Keratinocyte (primary cell): ENCODE measurements around the gene VSIG4. TPM values are rescaled to one million over a fixed set of nuclear protein-coding genes. Genes with fewer than 3 reads are reported as not detected.

Source experiments
- DNase-seq: peaks from one replicate; pipeline ENCODE4 v3.0.0-alpha.2; 2011; ENCODE audit warnings: low read depth, missing footprints, low spot score
- FAIRE-seq: peaks from 2 replicates; lab custom pipeline; 2011; peaks lifted over from hg19 to GRCh38; lab: Jason Lieb, UNC
- H2AFZ ChIP-seq: 2 replicates; pipeline ENCODE4 v1.6.0; 2012; ENCODE audit warnings: low read length, control low read depth, inconsistent platforms; ENCODE audit not compliant: control insufficient read depth
- H3K27ac ChIP-seq: 2 replicates; pipeline ENCODE4 v1.5.1; 2011; ENCODE audit warnings: low read length; ENCODE audit not compliant: control insufficient read depth, insufficient read depth
- H3K27me3 ChIP-seq: 3 replicates; pipeline ENCODE4 v1.6.0; 2011; ENCODE audit warnings: low read length; ENCODE audit not compliant: control insufficient read depth, insufficient read depth; ENCODE audit errors: extremely low read depth
- H3K36me3 ChIP-seq, 2 experiments: 2 replicates in 1 of 2; 3 replicates in 1 of 2; pipeline ENCODE4 v1.5.1; 2011; ENCODE audit warnings: low read length in 2 of 2, mild to moderate bottlenecking in 1 of 2; ENCODE audit not compliant: control insufficient read depth in 2 of 2, insufficient read depth in 2 of 2; ENCODE audit errors: extremely low read depth in 1 of 2
- H3K4me1 ChIP-seq: 3 replicates; pipeline ENCODE4 v1.5.1; 2011; ENCODE audit warnings: low read length; ENCODE audit not compliant: control insufficient read depth, insufficient read depth; ENCODE audit errors: extremely low read depth
- H3K4me2 ChIP-seq: 3 replicates; pipeline ENCODE4 v1.6.0; 2011; ENCODE audit warnings: low read depth, low read length; ENCODE audit not compliant: control insufficient read depth, insufficient read depth; ENCODE audit errors: extremely low read depth
- H3K4me3 ChIP-seq, 3 experiments: fragments of 200-600 bp in 1 of 3; sonication (generic) in 1 of 3; 2 replicates in 2 of 3; 3 replicates in 1 of 3; pipeline ENCODE4 v1.5.1; 2011 to 2016; ENCODE audit warnings: low read length in 3 of 3, mild to moderate bottlenecking in 3 of 3, control low read depth in 2 of 3, inconsistent platforms in 1 of 3, low read depth in 1 of 3, mixed read lengths in 1 of 3, mixed run types in 1 of 3, moderate library complexity in 1 of 3; ENCODE audit not compliant: control insufficient read depth in 2 of 3, insufficient read depth in 2 of 3; ENCODE audit errors: extremely low read depth in 1 of 3
- H3K79me2 ChIP-seq: 2 replicates; pipeline ENCODE4 v1.6.0; 2012; ENCODE audit warnings: low read length; ENCODE audit not compliant: control insufficient read depth, insufficient read depth
- H3K9ac ChIP-seq: 3 replicates; pipeline ENCODE4 v1.6.0; 2011; ENCODE audit warnings: low read length; ENCODE audit not compliant: control insufficient read depth, insufficient read depth; ENCODE audit errors: extremely low read depth
- H3K9me1 ChIP-seq: 3 replicates; pipeline ENCODE4 v1.6.0; 2011; ENCODE audit warnings: low read length; ENCODE audit not compliant: control insufficient read depth, insufficient read depth; ENCODE audit errors: extremely low read depth
- H3K9me3 ChIP-seq: 2 replicates; pipeline ENCODE4 v1.5.1; 2012; ENCODE audit warnings: low read depth, low read length; ENCODE audit not compliant: control insufficient read depth
- H4K20me1 ChIP-seq: 3 replicates; pipeline ENCODE4 v1.6.0; 2011; ENCODE audit warnings: low read length; ENCODE audit not compliant: control insufficient read depth, insufficient read depth; ENCODE audit errors: extremely low read depth
- EZH2 ChIP-seq: IDR thresholded peaks from one replicate; pipeline ENCODE4 v1.6.1; 2012; ENCODE audit warnings: inconsistent platforms, mild to moderate bottlenecking, low read length, moderate library complexity
- dilution Hi-C: fragments of 300-500 bp; cut with MboI; formaldehyde crosslinking; loops from one replicate; pipeline ENCODE4 v1.7.0; 2020; ENCODE audit warnings: low sequenced_read_pairs; ENCODE audit not compliant: extremely low pct_ligation_motif_present
- polyA plus RNA-seq, 5 experiments: library from polyadenylated mRNA; depleted of rRNA in 3 of 5; stranded (reverse) in 3 of 5; stranded (forward) in 1 of 5; unstranded in 1 of 5; fragments of >200 nt; gene quantifications; 1 replicate in 1 of 5; 2 replicates in 3 of 5; 3 replicates in 1 of 5; pipeline versions ENCODE4 v1.2.1 to v1.2.3, GENCODE V29; 2011 to 2012; ENCODE audit warnings: missing spikeins in 2 of 5, low read depth in 1 of 5, low replicate concordance in 1 of 5
- TF ChIP-seq, protein P1 (sequence below), 3 experiments: IDR thresholded peaks in 1 of 3; conservative IDR thresholded peaks in 1 of 3; optimal IDR thresholded peaks in 1 of 3; 2 replicates in 2 of 3; 3 replicates in 1 of 3; pipeline versions ENCODE3 to v1.5.1; 2011; ENCODE audit warnings: low read length in 3 of 3, mild to moderate bottlenecking in 3 of 3, moderate library complexity in 2 of 3, control low read depth in 1 of 3, inconsistent platforms in 1 of 3; ENCODE audit not compliant: insufficient read depth in 2 of 3; ENCODE audit errors: extremely low read depth in 1 of 3

The VSIG4 gene
- polyA plus RNA-seq, 1 donor (not counting 4 experiments of a cell fraction or from before 2014, with no cell fraction given): not detected

DNA sequence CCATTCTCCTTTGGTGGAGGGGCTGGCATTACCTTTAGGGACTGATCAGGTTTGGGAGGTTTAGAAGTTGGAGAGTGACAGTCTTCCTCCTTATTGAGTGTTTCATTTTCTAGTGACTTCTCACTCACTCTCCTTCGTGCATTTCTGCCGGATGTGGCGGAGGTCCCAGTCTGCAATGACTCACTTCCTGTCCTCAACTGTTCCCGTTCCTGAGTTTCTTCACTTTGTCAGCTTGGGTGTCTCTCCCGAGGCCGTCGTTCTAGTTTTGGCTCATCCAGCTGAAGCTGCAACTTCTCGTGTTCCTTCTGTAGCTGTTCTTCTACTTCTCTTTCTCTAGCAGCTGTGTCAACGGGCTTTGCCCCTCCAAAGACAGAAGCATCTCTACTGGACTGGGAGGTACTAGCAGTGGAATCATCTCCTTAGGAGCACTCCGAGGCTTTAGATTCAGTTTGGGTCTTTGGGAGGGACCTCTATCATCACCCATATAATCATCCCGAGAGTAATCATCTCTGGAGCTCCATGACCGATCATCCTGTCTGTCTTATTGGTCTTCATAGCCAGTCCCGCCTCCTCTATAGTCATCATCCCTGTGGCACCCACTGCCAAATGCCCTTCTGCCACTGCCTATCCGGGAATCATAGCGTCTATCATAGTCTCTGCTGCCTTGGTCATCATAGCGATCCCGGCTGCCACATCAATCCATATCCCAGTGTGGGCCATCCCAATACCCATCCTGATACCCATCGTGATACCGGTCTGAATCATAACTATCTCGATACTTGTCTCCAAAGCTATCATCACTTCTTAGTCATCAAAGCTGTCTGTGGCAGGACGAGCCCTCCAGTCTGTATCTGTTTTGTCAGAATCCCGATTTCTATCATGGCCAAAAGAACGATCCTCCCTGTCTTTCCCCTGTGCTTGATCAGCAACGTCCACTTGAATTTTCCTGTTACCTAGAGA, 35.3 kb upstream of the VSIG4 start:
- DNase-seq: no peak
- dilution Hi-C loops: no loop called here
- H3K9me3 ChIP-seq: no peaks in the 10 kb centered on the region
- no peak overlapping the region for H3K9ac ChIP-seq
- no peak for FAIRE-seq
- H3K9me1 ChIP-seq: no peaks in the 10 kb centered on the region
- H3K27ac ChIP-seq: no peak overlapping the region
- no peaks in the 10 kb centered on the region for H3K27me3 ChIP-seq
- no peaks in the 10 kb centered on the region for H3K79me2 ChIP-seq
- no peak overlapping the region for H3K4me3 ChIP-seq
- no peaks in the 10 kb centered on the region for H4K20me1 ChIP-seq
- H3K4me1 ChIP-seq: no peaks in the 10 kb centered on the region
- TF ChIP-seq, protein P1, sequence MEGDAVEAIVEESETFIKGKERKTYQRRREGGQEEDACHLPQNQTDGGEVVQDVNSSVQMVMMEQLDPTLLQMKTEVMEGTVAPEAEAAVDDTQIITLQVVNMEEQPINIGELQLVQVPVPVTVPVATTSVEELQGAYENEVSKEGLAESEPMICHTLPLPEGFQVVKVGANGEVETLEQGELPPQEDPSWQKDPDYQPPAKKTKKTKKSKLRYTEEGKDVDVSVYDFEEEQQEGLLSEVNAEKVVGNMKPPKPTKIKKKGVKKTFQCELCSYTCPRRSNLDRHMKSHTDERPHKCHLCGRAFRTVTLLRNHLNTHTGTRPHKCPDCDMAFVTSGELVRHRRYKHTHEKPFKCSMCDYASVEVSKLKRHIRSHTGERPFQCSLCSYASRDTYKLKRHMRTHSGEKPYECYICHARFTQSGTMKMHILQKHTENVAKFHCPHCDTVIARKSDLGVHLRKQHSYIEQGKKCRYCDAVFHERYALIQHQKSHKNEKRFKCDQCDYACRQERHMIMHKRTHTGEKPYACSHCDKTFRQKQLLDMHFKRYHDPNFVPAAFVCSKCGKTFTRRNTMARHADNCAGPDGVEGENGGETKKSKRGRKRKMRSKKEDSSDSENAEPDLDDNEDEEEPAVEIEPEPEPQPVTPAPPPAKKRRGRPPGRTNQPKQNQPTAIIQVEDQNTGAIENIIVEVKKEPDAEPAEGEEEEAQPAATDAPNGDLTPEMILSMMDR (optimal IDR thresholded peaks at IDR 0.05 in 1 of 3, IDR thresholded peaks at IDR 0.05 in 1 of 3, conservative IDR thresholded peaks at IDR 0.05 in 1 of 3; ENCODE audit: extremely low read depth in 1 of 3, insufficient read depth in 2 of 3, low read length in 3 of 3): no peak
- no peak for TF ChIP-seq EZH2
- H3K36me3 ChIP-seq: no peaks in the 10 kb centered on the region
- peak overlapping the region; percentile 8 for H3K4me2 ChIP-seq
- peak overlapping the region; percentile 17 for H2AFZ ChIP-seq

DNA sequence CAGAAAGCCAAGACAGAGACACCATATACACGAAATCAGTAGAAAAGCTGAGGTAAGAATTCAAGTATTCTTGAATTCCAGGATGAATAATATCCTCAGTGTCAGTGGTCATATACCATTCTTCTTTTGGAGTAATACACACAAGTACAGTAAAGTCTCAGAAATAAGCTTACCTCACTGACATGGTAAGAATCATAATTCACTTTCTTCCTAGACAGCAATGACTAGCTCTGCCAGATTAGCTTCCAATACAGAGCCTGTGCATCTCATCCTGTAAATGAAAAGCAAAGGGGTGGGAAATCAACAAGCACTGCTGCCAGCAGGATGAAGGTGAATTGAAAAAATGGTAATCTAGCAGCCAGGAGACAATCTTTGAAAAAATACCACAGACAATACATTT, 31.2 kb upstream of the VSIG4 start:
- no peaks in the 10 kb centered on the region for H4K20me1 ChIP-seq

More for the DNA sequence above, 31.2 kb upstream of the VSIG4 start:
- no peak overlapping the region for H2AFZ ChIP-seq
- FAIRE-seq (no peak), DNase-seq (no peak)
- no peaks in the 10 kb centered on the region for H3K79me2 ChIP-seq
- H3K27ac ChIP-seq: no peak overlapping the region
- no peaks in the 10 kb centered on the region for H3K27me3 ChIP-seq
- no peak overlapping the region for H3K9ac ChIP-seq
- no peak overlapping the region for H3K4me3 ChIP-seq
- H3K9me1 ChIP-seq: no peaks in the 10 kb centered on the region
- H3K4me2 ChIP-seq: no peak overlapping the region
- no peaks in the 10 kb centered on the region for H3K9me3 ChIP-seq
- TF ChIP-seq EZH2: no peak
- TF ChIP-seq, protein P1 (optimal IDR thresholded peaks at IDR 0.05 in 1 of 3, IDR thresholded peaks at IDR 0.05 in 1 of 3, conservative IDR thresholded peaks at IDR 0.05 in 1 of 3; ENCODE audit: extremely low read depth in 1 of 3, insufficient read depth in 2 of 3, low read length in 3 of 3): no peak
- dilution Hi-C loops: no loop called here
- H3K4me1 ChIP-seq: no peaks in the 10 kb centered on the region
- H3K36me3 ChIP-seq: no peaks in the 10 kb centered on the region
